Fibroblast of lung (primary cell): ENCODE data around the gene GPRIN3.

Source experiments
- CTCF ChIP-seq, 2 donors: IDR thresholded peaks in 1 of 2; conservative IDR thresholded peaks in 1 of 2; 1 replicate in 1 of 2; 2 replicates in 1 of 2; pipeline ENCODE4 v1.5.1; 2011 to 2012; ENCODE audit warnings: low read length in 2 of 2, control low read depth in 1 of 2, inconsistent platforms in 1 of 2, low read depth in 1 of 2, mild to moderate bottlenecking in 1 of 2
- EZH2 ChIP-seq: IDR thresholded peaks from 2 replicates; pipeline ENCODE4 v1.5.1; 2012; ENCODE audit warnings: low read length, control low read depth, mild to moderate bottlenecking; ENCODE audit errors: missing control alignments

GRCh38 chr4:89352541-89352940, 44.9 kb upstream of the GPRIN3 start:
- TF ChIP-seq CTCF (conservative IDR thresholded peaks at IDR 0.05 in 1 of 2, IDR thresholded peaks at IDR 0.05 in 1 of 2; ENCODE audit: low read depth in 1 of 2, low read length in 2 of 2): no peak
- no peak for TF ChIP-seq EZH2
